ENCODE results near the gene ACOX2.

- no peak for TF ChIP-seq CTCF (conservative IDR thresholded peaks at IDR 0.05 in 1 of 2, IDR thresholded peaks at IDR 0.05 in 1 of 2; ENCODE audit: low read depth in 1 of 2, low read length in 2 of 2)
- no peak for TF ChIP-seq EZH2 (IDR thresholded peaks at IDR 0.05; ENCODE audit: low read length, missing control alignments)
Measured at GRCh38 chr3:58535531-58536500, 1.2 kb downstream of the ACOX2 start.
